ELF-1 (cell line): ENCODE measurements around the gene UNC5C.

ENCODE experiments used
- DNase-seq: peaks from one replicate; pipeline ENCODE4 v3.0.0-alpha.2; 2016; ENCODE audit warnings: low read depth, low spot score

UNC5C gene

GRCh38 chr4:95220205-95221175 is 328.3 kb downstream of the UNC5C start:
- no peak for DNase-seq

DNA sequence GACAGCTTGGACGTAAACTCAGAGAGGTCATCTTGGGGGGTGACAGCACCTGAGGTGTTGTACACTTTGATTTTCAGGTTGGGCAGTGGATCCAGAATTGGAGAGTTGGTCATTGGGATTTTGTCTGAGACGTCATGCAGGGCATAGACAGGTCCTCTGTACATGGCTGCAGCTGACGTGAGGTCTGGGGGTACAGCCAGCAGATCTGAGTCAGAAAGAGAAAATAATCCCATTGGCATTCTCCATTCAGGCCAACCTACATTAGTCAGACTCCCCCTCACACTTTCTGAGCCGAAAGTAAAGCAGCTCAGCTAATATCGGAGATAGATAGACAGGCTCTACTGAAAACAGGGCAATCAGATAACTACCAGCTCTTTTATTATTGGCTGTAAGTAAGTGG is 329.7 kb downstream of the UNC5C start:
- DNase-seq, result no peak

- DNase-seq, result no peak
Measured at GRCh38 chr4:95217197-95217596, 331.6 kb downstream of the UNC5C start.

DNA sequence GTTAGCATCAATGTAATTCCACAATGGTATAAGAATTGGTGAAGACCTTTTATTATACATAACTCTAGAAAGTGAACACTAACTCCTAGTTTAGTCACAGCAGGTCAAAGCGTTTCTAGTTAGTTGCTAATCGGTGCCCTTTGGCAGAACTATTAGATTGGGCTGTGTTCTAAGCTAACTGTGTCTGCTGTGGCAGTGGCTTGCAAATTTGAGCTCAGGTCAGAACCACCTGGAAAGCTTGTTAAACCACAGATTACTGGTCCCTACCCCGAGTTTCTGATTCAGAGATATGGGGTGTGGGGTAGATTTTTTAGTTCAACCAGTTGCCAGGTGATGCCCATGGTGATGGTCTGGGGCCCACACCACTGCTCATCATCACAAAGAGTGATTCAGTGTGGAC is 332.1 kb downstream of the UNC5C start:
- DNase-seq, result no peak

DNA sequence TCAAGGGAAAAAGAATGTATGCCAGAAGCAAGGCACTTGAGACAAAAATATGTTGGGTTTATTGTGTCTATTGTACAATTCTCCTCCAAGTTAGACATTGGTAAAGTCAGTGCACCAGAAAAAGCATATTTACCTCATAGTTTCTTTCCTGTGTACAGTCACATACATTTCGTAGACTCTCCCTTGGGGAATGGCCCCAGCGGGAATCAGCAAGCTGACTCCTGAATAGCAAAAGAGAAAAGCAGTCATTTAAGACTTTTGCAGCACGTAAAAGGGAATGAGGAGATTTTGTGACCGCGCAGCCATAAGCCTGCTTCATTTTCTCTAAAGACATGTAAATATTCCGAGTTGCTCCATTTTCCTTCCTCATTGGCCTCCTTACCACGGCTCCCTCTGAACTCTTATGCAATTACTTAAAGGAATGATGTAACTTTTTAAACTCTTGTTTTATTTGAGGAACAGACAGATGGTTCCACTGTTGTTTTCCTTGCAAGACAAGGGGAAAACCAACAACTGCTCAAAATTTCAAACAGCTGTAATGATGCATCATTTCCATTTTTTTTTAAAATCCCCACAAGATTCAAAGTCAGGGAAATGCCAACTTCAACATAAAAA is 332.7 kb downstream of the UNC5C start:
- no peak for DNase-seq

- DNase-seq, result no peak
Measured at GRCh38 chr4:95215043-95215442, 333.7 kb downstream of the UNC5C start.

DNA sequence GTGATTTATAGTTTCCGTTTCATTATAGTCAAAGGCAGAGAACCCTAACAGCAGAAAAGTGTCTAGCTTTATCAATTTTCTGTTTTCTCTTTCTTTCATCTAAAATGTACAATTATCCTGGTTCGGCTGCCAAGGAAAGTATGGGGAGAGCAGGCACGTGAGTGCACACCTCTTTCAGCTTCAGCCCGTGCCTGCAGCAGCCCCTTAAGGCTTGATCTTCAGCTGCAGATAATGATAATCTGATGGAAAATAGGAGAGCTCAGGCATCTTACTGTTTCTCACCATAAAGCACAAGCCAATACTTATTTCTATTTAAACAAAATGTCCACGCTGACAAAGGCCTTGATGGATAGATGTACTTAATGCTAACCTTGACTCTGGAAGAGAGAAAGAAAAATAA is 334.4 kb downstream of the UNC5C start:
- no peak for DNase-seq

DNA sequence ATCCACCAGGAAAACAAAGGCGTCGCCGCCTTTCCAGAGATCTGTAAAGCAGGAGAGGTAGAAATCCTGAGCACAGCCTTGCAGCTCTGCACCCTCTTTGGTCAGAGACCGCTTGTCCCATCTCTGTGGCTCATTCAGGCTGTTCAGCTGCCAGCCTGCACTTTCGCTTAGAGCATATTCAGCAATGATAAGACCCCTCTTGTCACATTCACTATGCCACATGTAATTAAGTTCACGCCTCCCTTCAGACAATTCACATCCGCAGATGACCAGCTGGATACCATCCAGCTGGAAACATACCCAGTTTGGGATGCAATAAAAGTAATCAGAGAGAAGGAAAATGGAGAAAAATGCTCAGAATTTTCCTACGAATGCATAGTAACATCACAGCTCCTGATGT is 335.4 kb downstream of the UNC5C start:
- DNase-seq, result no peak

- DNase-seq, result peak; percentile 15
Measured at GRCh38 chr4:95212692-95213091, 336.1 kb downstream of the UNC5C start.

- no peak for DNase-seq
Measured at GRCh38 chr4:95209927-95210326, 338.8 kb downstream of the UNC5C start.

GRCh38 chr4:95204873-95205272 is 343.9 kb downstream of the UNC5C start:
- peak; percentile 36 for DNase-seq

DNA sequence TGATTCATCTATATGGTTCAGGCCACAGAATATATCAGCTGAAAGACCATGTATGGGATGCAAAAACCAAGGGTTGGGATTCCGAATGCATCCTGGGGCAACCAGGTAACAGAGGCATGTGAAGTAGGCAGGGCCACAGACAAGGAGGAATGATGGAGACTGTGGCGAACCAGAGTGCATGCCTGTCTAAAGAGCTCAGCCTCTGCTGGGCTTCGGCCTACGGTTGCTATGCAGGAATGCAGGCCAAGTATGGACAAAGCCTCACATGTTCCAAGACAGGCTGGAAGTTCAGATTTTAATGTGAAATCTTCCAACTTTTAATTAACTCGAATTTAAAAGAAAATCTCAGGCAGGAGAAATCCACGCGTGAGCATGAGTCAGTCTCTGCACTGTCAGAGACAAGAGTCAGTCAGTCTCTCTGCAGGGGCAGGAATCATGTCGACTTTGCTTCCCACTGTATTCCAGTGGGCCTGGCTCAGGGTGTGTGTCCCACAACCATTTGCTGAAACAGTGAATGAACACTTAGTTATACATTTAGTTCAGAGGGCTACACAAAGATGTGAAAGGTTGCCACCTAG is 344.4 kb downstream of the UNC5C start:
- no peak for DNase-seq

- no peak for DNase-seq
Measured at GRCh38 chr4:95198961-95199360, 349.8 kb downstream of the UNC5C start.

- no peak for DNase-seq
Measured at GRCh38 chr4:95197353-95197752, 351.4 kb downstream of the UNC5C start.

GRCh38 chr4:95193391-95194224 is 355.2 kb downstream of the UNC5C start:
- no peak for DNase-seq

DNA sequence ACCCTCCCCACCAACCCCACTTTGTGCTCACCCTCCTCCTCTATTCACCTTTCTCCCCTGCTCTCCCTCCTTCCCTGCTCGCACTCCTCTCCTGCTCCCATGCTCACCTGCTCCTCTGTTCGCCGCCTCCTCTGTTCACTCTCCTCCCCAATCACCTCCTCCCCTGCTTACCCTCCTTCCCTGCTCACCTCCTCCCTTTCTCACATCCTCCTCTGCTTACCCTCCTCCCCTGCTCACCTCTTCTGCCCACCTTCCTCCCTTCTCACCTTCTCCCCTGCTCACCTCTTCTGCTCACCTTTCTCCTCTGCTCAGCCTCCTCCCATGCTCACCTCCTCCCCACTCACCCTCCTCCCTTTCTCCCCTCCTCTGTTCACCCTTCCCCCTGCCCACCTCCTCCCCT is 357.2 kb downstream of the UNC5C start:
- DNase-seq, result no peak

- DNase-seq, result peak; percentile 64
Measured at GRCh38 chr4:95190751-95191436, 357.9 kb downstream of the UNC5C start.

DNA sequence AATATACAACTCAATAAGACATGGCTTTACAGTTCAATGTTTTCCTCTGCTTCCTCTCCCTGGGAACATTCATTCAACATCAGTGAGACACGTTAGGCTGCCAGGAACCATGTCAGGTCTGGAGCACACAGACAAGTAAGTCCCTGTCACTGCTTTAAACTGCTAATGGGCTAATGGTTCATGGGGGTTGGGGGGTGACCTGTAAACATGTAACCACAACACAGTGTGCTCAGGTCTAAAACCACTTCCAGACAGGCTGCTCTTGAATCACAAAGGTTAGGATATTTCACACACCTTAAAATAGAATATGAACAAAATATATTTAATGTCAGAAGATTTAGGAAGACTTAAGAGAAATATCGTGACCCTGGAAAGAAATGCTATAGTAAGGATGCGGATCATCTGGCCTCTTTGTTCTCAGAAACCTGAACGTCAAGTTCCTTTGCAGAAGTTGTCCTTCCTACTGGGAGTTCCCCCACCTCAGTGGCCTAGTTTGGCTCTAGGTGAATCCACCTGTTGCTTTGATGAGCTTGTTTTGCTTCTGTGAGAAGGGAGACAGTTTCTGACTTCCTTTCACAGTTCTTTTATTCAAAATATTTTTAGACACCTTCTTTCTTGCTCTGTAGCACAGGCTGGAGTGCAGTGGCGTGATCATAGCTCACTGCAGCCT is 359.9 kb downstream of the UNC5C start:
- DNase-seq, result no peak

- DNase-seq, result no peak
Measured at GRCh38 chr4:95186666-95187065, 362.1 kb downstream of the UNC5C start.

GRCh38 chr4:95183656-95184408 is 364.9 kb downstream of the UNC5C start:
- no peak for DNase-seq
